CD4-positive, alpha-beta T cell (primary cell): ENCODE data around the gene MYH3. TPM values are rescaled to one million over a fixed set of nuclear protein-coding genes. Genes with fewer than 3 reads are reported as not detected.

ENCODE experiments used
- ATAC-seq: fragments of 200-7000 bp; cut with Tn5 transposase; one replicate; pipeline ENCODE4 v1.10.0; 2022; ENCODE audit warnings: mild to moderate bottlenecking; ENCODE audit not compliant: poor library complexity
- CTCF ChIA-PET: fragments of 350-600 bp; sonication (Branson Sonifier 250); formaldehyde crosslinking; loops from one replicate; lab custom pipeline; 2021; ENCODE audit warnings: antibody characterized with exemption, inconsistent platforms; lab: Charles Lee
- POLR2A ChIA-PET: fragments of 350-600 bp; sonication (Branson Sonifier 250); formaldehyde crosslinking; loops from one replicate; lab custom pipeline; 2021; ENCODE audit warnings: antibody characterized with exemption, inconsistent platforms; lab: Charles Lee
- DNase-seq, 14 experiments: peaks; one replicate each; pipeline ENCODE4 v3.0.0-alpha.2; 2013 to 2020; ENCODE audit warnings: mixed read lengths in 2 of 14
- H3K27ac ChIP-seq, 2 donors: one replicate each; pipeline versions ENCODE4 v1.5.1 to v1.7.0; 2013; ENCODE audit warnings: low read length in 2 of 2, low read depth in 1 of 2, mild to moderate bottlenecking in 1 of 2
- H3K27me3 ChIP-seq, 2 experiments: 1 replicate in 1 of 2; 2 replicates in 1 of 2; pipeline versions ENCODE4 v1.6.1 to v1.7.0; 2013; ENCODE audit warnings: low read length in 2 of 2, control low read depth in 1 of 2, mild to moderate bottlenecking in 1 of 2, moderate library complexity in 1 of 2; ENCODE audit not compliant: insufficient read depth in 2 of 2, control insufficient read depth in 1 of 2
- H3K36me3 ChIP-seq: one replicate; pipeline ENCODE4 v1.6.1; 2013; ENCODE audit warnings: low read length, control low read depth; ENCODE audit not compliant: insufficient read depth
- H3K4me1 ChIP-seq: one replicate; pipeline ENCODE4 v1.6.1; 2013; ENCODE audit warnings: low read length, control low read depth; ENCODE audit not compliant: insufficient read depth
- H3K4me3 ChIP-seq: one replicate; pipeline ENCODE4 v1.5.1; 2013; ENCODE audit warnings: mild to moderate bottlenecking, low read length, moderate library complexity
- H3K9me3 ChIP-seq, 2 experiments: 1 replicate in 1 of 2; 2 replicates in 1 of 2; pipeline versions ENCODE4 v1.6.1 to v1.7.0; 2013; ENCODE audit warnings: low read length in 2 of 2, mild to moderate bottlenecking in 2 of 2, control low read depth in 1 of 2, moderate library complexity in 1 of 2; ENCODE audit not compliant: control insufficient read depth in 1 of 2, insufficient read depth in 1 of 2
- H3K27ac Mint-ChIP-seq: one replicate; pipeline ENCODE4 v1.8.0; 2020; ENCODE audit warnings: mixed read lengths
- H3K27me3 Mint-ChIP-seq: one replicate; pipeline ENCODE4 v1.8.0; 2021; ENCODE audit warnings: mixed read lengths
- H3K36me3 Mint-ChIP-seq: one replicate; pipeline ENCODE4 v1.8.0; 2021; ENCODE audit warnings: low read depth, mixed read lengths
- H3K4me1 Mint-ChIP-seq: one replicate; pipeline ENCODE4 v1.8.0; 2021; ENCODE audit warnings: low read depth, mixed read lengths
- H3K4me3 Mint-ChIP-seq: one replicate; pipeline ENCODE4 v1.8.0; 2020; ENCODE audit warnings: mild to moderate bottlenecking, mixed read lengths
- H3K9me3 Mint-ChIP-seq: one replicate; pipeline ENCODE4 v1.8.0; 2020; ENCODE audit warnings: mixed read lengths
- intact Hi-C, 2 experiments: fragments of 100-400 bp; cut with DNase I in 1 of 2; cut with micrococcal nuclease in 1 of 2; formaldehyde crosslinking; loops; one replicate each; pipeline versions ENCODE4 v1.15.1 to v1.9.0; 2023 to 2025; cut with DNase I, micrococcal nuclease
- total RNA-seq, 174 experiments: library from RNA in 2 of 174; stranded (reverse) in 2 of 174; gene quantifications; one replicate each; pipeline ENCODE4 v1.2.3 and lab custom pipeline; 2021 to 2026
- TF ChIP-seq, protein P1 (sequence below): fragments of 200-600 bp; IDR thresholded peaks from one replicate; pipeline ENCODE4 v1.8.0; 2022; ENCODE audit warnings: antibody characterized with exemption, mild to moderate bottlenecking

The MYH3 gene
- total RNA-seq, 2 experiments from 2014 or later = 5.4 to 5.6 TPM

DNA sequence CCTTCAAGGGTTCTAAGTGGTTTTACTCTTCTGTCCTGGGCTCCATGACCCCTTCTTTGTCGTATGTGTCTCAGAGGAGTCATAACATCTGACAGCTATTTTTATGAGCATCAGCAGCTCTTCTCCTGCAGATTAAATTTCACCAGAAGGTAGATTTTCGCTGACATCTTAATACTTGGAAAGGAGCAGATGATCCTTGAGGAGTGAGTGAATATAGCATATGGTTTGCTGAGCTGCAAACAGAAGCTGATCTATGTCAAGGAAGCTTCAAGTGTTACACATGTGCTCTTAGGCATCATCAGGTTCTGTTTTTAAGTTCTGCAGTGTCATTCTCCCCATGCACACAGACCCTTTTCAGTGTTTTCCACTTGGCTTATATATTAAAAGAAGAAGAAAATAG is 58.5 kb downstream of the MYH3 start:
- POLR2A ChIA-PET = no interaction called here
- intact Hi-C loops = no loop called here

DNA sequence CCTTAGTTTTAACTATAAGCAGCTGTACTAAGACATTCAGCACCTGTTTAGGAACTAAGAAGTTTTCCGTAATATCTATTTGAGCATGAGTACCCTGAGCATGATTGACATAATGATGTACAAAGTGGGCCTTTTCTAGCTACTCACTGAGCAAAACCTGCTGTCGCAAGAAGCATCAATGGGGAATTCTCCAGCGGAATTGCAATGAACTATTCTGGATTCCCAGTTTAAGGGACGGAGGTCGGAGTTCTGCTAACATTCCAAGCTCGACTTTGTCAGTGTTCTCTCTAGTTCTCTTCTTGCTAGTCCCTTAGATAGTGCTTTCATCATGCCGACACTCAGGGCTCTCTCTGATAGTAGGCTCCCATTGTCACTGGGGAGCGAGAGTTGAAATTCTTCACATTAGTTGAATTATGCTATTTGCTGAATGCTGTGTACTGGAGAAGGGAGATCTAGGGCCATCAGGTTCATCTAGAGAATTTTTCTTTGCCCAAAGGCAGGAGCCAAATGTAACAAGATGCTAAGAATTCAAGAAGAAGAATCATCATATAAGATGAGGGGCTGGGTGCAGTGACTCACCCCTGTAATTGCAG is 67.5 kb downstream of the MYH3 start:
- Mint-ChIP-seq H3K4me1 (no peaks in the 10 kb centered on the region), H3K4me3 (no peak overlapping the region), H3K27me3 (peaks cover 33% of the 10 kb centered on the region), H3K9me3 (no peaks in the 10 kb centered on the region), H3K36me3 (no peaks in the 10 kb centered on the region), H3K27ac (no peak overlapping the region)
- no peak overlapping the region for H3K4me3 ChIP-seq
- peaks cover 0 to 2% of the 10 kb centered on the region in 2 experiments for H3K27me3 ChIP-seq
- no peak for DNase-seq
- TF ChIP-seq, protein P1, sequence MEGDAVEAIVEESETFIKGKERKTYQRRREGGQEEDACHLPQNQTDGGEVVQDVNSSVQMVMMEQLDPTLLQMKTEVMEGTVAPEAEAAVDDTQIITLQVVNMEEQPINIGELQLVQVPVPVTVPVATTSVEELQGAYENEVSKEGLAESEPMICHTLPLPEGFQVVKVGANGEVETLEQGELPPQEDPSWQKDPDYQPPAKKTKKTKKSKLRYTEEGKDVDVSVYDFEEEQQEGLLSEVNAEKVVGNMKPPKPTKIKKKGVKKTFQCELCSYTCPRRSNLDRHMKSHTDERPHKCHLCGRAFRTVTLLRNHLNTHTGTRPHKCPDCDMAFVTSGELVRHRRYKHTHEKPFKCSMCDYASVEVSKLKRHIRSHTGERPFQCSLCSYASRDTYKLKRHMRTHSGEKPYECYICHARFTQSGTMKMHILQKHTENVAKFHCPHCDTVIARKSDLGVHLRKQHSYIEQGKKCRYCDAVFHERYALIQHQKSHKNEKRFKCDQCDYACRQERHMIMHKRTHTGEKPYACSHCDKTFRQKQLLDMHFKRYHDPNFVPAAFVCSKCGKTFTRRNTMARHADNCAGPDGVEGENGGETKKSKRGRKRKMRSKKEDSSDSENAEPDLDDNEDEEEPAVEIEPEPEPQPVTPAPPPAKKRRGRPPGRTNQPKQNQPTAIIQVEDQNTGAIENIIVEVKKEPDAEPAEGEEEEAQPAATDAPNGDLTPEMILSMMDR = no peak
- H3K4me1 ChIP-seq = no peaks in the 10 kb centered on the region
- ATAC-seq = no peak
- H3K36me3 ChIP-seq = no peaks in the 10 kb centered on the region
- CTCF ChIA-PET = no interaction called here
- H3K9me3 ChIP-seq = no peaks in the 10 kb centered on the region
- intact Hi-C loops = no loop called here
- POLR2A ChIA-PET = no interaction called here
- H3K27ac ChIP-seq = no peak overlapping the region

More for the DNA sequence above, 58.5 kb downstream of the MYH3 start:
- Mint-ChIP-seq H3K4me1 (no peaks in the 10 kb centered on the region), H3K27ac (no peak overlapping the region), H3K9me3 (no peaks in the 10 kb centered on the region), H3K36me3 (no peaks in the 10 kb centered on the region), H3K27me3 (peaks cover 21% of the 10 kb centered on the region), H3K4me3 (no peak overlapping the region)
- DNase-seq = no peak
- Histone ChIP-seq H3K4me3 (no peak overlapping the region), H3K36me3 (no peaks in the 10 kb centered on the region), H3K27ac (no peak overlapping the region), H3K4me1 (no peaks in the 10 kb centered on the region), H3K9me3 (no peaks in the 10 kb centered on the region), H3K27me3 (peaks cover 5 to 7% of the 10 kb centered on the region in 2 experiments)
- ATAC-seq = no peak
- TF ChIP-seq, protein P1 = no peak
- CTCF ChIA-PET = no interaction called here

DNA sequence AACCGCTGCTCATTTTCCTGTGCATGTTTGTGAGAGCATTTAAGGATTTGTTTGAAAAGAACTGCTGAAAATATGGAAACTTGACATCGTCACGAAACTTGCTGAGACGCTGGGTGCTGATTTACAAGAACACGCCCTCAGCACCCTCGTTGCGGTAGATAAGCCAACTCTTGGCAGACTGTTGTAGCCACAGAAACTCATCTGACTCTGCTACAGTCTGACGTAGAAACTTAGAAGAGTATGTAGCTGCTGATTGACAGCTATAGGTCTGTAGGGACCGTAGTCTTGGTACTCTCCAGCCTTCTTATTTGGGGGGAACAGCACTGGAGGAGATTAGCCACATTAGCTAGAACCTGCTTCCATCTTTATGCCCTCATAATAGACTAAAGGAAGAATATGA is 71.6 kb downstream of the MYH3 start:
- ATAC-seq = no peak
- H3K27me3 ChIP-seq = peaks cover 0 to 9% of the 10 kb centered on the region in 2 experiments
- intact Hi-C loops = no loop called here
- no peaks in the 10 kb centered on the region for H3K4me1 ChIP-seq
- no peaks in the 10 kb centered on the region for H3K4me1 Mint-ChIP-seq
- H3K36me3 ChIP-seq = no peaks in the 10 kb centered on the region
- H3K36me3 Mint-ChIP-seq = no peaks in the 10 kb centered on the region
- DNase-seq = no peak
- TF ChIP-seq, protein P1 = no peak
- H3K4me3 Mint-ChIP-seq = no peak overlapping the region
- CTCF ChIA-PET = no interaction called here
- H3K27ac Mint-ChIP-seq = no peak overlapping the region
- H3K27me3 Mint-ChIP-seq = peaks cover 23% of the 10 kb centered on the region
- H3K4me3 ChIP-seq = no peak overlapping the region
- POLR2A ChIA-PET = no interaction called here
- H3K9me3 Mint-ChIP-seq = no peaks in the 10 kb centered on the region
- no peaks in the 10 kb centered on the region for H3K9me3 ChIP-seq
- no peak overlapping the region for H3K27ac ChIP-seq
